Fibroblast of skin of left quadriceps (primary cell): ENCODE data around the gene CENPS.
"Not testable (repeated sequence)": the region's sequence is repeated elsewhere in the genome, so short reads cannot be mapped to it uniquely, and the experiment has no call there.

Source experiments
- DNase-seq, 2 experiments: peaks; one replicate each; pipeline ENCODE4 v3.0.0-alpha.2; 2013; ENCODE audit warnings: low read depth in 2 of 2

Gene CENPS

GRCh38 chr1:10450836-10451235 lies 20.6 kb downstream of the CENPS start:
- no peak for DNase-seq

GRCh38 chr1:10451287-10451686 lies 21.1 kb downstream of the CENPS start:
- peak in 1 of 2 experiments; percentile 38 for DNase-seq

- no peak for DNase-seq
These were observed 25.8 kb downstream of the CENPS start for GRCh38 chr1:10456048-10456447.

DNA sequence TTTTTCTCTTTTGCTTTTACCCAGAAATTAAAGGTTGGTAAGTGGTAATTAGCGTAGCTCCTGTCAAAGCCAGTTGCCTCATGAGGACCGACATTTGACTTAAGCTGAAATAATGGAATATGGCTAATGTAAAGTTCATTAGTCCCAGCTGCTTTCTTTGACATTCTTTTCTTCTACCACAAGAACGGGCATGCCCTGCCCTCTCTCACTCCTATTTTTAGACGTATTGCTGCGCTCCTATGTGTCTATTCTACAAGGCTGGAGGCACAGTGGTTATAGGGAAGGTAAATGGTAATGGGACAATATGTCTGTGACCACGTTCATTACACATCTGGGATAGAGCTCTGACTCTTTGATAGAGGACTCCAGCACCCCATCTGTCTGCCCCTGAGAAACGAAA lies 26.4 kb downstream of the CENPS start:
- no peak for DNase-seq

- DNase-seq: not testable (repeated sequence)
These were observed 27.2 kb downstream of the CENPS start for GRCh38 chr1:10457462-10457861.

- DNase-seq: no peak
These were observed 27.6 kb downstream of the CENPS start for GRCh38 chr1:10457875-10458274.

- peak; percentile 52 to 61 for DNase-seq
These were observed 29.0 kb downstream of the CENPS start for GRCh38 chr1:10459184-10459583.

GRCh38 chr1:10467078-10467477 lies 36.8 kb downstream of the CENPS start:
- DNase-seq: no peak

GRCh38 chr1:10470043-10470442 lies 39.8 kb downstream of the CENPS start:
- DNase-seq: no peak

DNA sequence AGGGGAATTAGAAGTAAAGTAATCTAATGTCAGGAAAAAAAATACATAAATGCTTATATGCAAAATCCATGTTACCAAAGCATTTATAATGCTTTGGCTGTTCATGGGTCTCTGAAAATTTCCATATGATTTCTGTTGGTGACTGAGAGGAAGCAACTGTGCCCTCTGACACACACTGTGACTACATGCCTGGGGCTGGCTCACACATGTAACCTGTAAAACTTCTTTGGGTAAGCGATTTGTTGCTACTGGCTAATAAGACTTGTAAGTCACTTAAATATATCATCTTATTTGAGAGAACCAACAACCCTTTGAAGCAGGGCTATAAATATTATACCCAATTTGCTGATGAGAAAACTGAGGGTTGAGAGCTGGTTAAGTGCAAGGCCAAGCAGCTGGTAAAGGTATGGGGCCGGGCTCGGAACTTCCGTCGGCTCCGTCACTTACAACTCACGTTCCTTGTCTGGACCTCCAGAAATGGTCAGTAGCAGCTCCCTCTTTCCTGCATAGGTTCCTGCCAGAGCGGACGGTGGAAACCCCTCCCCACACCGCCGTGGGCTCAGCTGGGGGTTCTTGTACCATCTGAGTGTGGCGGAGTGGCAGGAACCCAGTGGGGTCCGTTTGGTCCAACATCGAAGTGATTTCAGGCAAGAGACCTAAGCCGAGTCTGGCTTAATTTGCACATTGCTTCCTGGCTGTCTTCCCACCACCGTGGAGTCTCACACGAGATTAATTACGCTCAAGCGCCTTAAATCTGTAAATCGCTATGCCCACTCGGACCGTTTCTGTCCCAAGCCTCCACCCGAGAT lies 41.4 kb downstream of the CENPS start:
- DNase-seq: peak in 1 of 2 experiments; percentile 10

- peak; percentile 90 for DNase-seq
These were observed 42.2 kb downstream of the CENPS start, which contains the start of gene DFFA for GRCh38 chr1:10472220-10473144. Gene DFFA, minus strand, starts transcription at chr1:10472529. Its CDS starts 71 bp downstream, at chr1:10472458.

DNA sequence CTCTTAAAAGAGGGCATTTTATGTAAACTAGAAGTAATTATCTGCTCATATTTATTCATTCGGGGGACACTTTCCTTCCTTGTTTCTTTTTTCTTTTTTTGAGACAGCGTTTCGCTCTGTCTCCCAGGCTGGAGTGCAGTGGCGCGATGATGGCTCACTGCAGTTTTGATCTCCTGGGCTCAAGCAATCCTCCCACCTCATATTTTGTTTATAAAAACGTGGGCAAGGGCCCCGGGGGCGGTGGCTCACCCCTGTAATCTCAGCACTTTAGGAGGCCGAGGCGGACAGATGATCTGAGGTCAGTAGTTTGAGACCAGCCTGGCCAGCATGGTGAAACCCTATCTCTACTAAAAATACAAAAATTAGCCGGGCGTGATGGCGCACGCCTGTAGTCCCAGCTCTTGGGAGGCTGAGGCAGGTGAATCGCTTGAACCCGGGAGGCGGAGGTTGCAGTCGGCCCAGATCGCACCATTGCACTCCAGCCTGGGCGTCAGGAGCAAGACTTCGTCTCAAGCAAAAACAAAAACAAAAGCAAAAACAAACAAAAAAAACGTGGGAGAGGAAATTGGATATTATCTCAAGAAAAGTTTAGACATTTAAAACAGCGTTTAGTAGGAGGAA lies 43.0 kb downstream of the CENPS start:
- no peak for DNase-seq

DNA sequence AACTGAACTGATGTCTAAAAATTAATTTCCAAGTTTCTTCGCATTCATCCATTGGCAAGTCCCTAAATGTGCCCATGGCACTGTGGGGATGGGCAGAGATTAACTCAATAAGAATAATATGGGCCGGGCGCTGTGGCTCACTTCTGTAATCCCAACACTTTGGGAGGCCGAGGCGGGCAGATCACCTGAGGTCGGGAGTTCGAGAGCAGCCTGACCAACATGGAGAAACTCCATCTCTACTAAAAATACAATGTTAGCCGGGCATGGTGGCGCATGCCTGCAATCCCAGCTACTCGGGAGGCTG lies 44.0 kb downstream of the CENPS start:
- not testable (repeated sequence) for DNase-seq

DNA sequence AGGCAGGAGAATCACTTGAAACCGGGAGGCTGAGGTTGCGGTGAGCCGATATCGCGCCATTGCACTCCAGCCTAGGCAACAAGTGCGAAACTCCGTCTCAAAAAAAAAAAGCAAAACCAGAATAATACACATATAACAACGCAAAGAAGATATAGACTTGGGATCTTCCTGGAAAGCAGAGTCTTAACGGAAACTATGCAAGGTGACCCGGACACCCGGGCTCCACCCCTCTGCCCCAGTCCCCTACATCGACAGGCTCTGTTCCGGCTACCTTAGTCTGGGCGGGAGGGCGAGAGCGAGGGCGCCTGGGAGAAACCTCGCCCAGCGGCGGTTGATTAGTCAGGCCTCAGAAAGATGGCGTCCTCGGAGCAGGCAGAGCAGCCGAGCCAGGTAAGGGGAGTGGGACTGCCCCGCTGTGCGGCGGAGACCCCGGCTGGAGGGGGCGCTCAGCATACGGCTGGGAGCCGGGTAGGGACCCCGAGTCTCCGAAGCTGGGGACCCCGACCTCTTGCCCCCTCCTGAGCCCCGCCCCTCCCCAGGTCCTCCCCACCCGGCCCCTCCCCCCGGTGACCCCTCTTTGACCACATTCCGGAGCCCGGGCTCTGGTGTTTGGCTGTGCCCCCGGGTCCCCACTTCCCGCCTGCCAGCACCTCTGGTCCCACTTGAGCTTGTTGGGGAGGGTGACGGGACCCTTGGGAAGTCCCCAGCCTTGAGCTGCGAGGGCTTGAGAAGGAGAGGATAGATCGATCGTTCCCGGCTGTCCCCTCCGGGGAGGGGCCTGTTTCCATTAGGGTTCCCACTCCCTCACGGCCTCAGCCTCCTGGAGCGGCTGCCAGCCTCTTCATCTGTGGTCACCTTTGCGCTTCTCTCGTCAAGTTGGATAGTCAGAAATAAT lies 44.6 kb downstream of the CENPS start, which contains the start of gene PEX14:
Gene PEX14 (plus strand): TSS at position 338 of the 895 bp plus-strand sequence. CDS start 17 bp downstream, at position 355.
- DNase-seq: peak; percentile 62 to 63

- DNase-seq: no peak
These were observed 45.3 kb downstream of the CENPS start for GRCh38 chr1:10475510-10475909.

- DNase-seq: no peak
These were observed 49.1 kb downstream of the CENPS start for GRCh38 chr1:10479296-10479695.

- DNase-seq: no peak
These were observed 50.4 kb downstream of the CENPS start for GRCh38 chr1:10480614-10481013.

GRCh38 chr1:10484521-10484920 lies 54.3 kb downstream of the CENPS start:
- no peak for DNase-seq

- no peak for DNase-seq
These were observed 59.2 kb downstream of the CENPS start for GRCh38 chr1:10489291-10490055.

- no peak for DNase-seq
These were observed 60.2 kb downstream of the CENPS start for GRCh38 chr1:10490286-10490970.
